Activated CD4-positive, alpha-beta T cell treated with anti-CD3 and anti-CD28 coated beads for 36 hours (primary cell): Measurements from ENCODE around the gene LAMTOR3. TPM values are rescaled to one million over a fixed set of nuclear protein-coding genes. Genes with fewer than 3 reads are reported as not detected.

ENCODE experiments used
- ATAC-seq: fragments of 200-7000 bp; cut with Tn5 transposase; one replicate; pipeline ENCODE4 v1.10.0; 2021; ENCODE audit warnings: mild to moderate bottlenecking, moderate library complexity
- CTCF ChIA-PET: fragments of 350-600 bp; sonication (Branson Sonifier 250); formaldehyde crosslinking; loops from one replicate; lab custom pipeline; 2021; ENCODE audit warnings: antibody characterized with exemption; lab: Charles Lee
- POLR2A ChIA-PET: fragments of 350-600 bp; sonication (Branson Sonifier 250); formaldehyde crosslinking; loops from one replicate; lab custom pipeline; 2021; ENCODE audit warnings: antibody characterized with exemption, inconsistent platforms; lab: Charles Lee
- DNase-seq: peaks from one replicate; pipeline ENCODE4 v3.0.0-alpha.2; 2020
- H3K27ac Mint-ChIP-seq: one replicate; pipeline ENCODE4 v1.8.0; 2021; ENCODE audit warnings: mixed read lengths
- H3K27me3 Mint-ChIP-seq: one replicate; pipeline ENCODE4 v1.8.0; 2021; ENCODE audit warnings: mixed read lengths
- H3K36me3 Mint-ChIP-seq: one replicate; pipeline ENCODE4 v1.8.0; 2021; ENCODE audit warnings: low read depth, mixed read lengths
- H3K4me1 Mint-ChIP-seq: one replicate; pipeline ENCODE4 v1.8.0; 2021; ENCODE audit warnings: mixed read lengths
- H3K4me3 Mint-ChIP-seq: one replicate; pipeline ENCODE4 v1.8.0; 2021; ENCODE audit warnings: mild to moderate bottlenecking, moderate library complexity, mixed read lengths
- H3K9me3 Mint-ChIP-seq: one replicate; pipeline ENCODE4 v1.8.0; 2021; ENCODE audit warnings: low read depth, mixed read lengths
- intact Hi-C, 2 experiments: fragments of 100-400 bp; cut with DNase I in 1 of 2; cut with micrococcal nuclease in 1 of 2; formaldehyde crosslinking; loops; one replicate each; pipeline versions ENCODE4 v1.14.2 to v1.15.1; 2022 to 2024; cut with DNase I, micrococcal nuclease
- total RNA-seq, 2 experiments: library from RNA; stranded (reverse); gene quantifications; one replicate each; pipeline ENCODE4 v1.2.3, GENCODE V29; 2021

Gene LAMTOR3
- total RNA-seq, 2 experiments from 2014 or later: 28.5 to 30.4 TPM

GRCh38 chr4:99891351-99891750 is 2.9 kb downstream of the LAMTOR3 start:
- peak overlapping the region; percentile 0 for H3K27ac Mint-ChIP-seq
- intact Hi-C loops: loop anchor here in 1 of 2 experiments (5.0 kb wide), 1 partner anchor 804 kb away; the partner anchor contains the start of gene ADH5
- H3K4me3 Mint-ChIP-seq: no peak overlapping the region
- POLR2A ChIA-PET: no interaction called here
- H3K27me3 Mint-ChIP-seq: no peaks in the 10 kb centered on the region
- DNase-seq (no peak), ATAC-seq (no peak)
- peaks cover 12% of the 10 kb centered on the region for H3K36me3 Mint-ChIP-seq
- CTCF ChIA-PET: no interaction called here
- no peaks in the 10 kb centered on the region for H3K9me3 Mint-ChIP-seq
- peaks cover 39% of the 10 kb centered on the region for H3K4me1 Mint-ChIP-seq

GRCh38 chr4:99887837-99888236 is 6.4 kb downstream of the LAMTOR3 start:
- DNase-seq: no peak
- Mint-ChIP-seq H3K36me3 (peaks cover 8% of the 10 kb centered on the region), H3K9me3 (no peaks in the 10 kb centered on the region), H3K4me1 (peaks cover 24% of the 10 kb centered on the region), H3K4me3 (no peak overlapping the region), H3K27me3 (no peaks in the 10 kb centered on the region), H3K27ac (no peak overlapping the region)
- POLR2A ChIA-PET: no interaction called here
- CTCF ChIA-PET: no interaction called here
- ATAC-seq: no peak
- intact Hi-C loops: loop anchor here in 1 of 2 experiments (5.0 kb wide), 1 partner anchor 36 kb away; no protein-coding TSS in a partner anchor

- H3K36me3 Mint-ChIP-seq: peaks cover 8% of the 10 kb centered on the region
- H3K9me3 Mint-ChIP-seq: no peaks in the 10 kb centered on the region
- no peak overlapping the region for H3K4me3 Mint-ChIP-seq
- peaks cover 14% of the 10 kb centered on the region for H3K4me1 Mint-ChIP-seq
- CTCF ChIA-PET: interaction anchor here (0.7 to 2.7 kb wide), 3 partner anchors 67 to 423 kb away, joined by 3 to 56 read pairs (median 3); no protein-coding TSS in a partner anchor
- H3K27ac Mint-ChIP-seq: no peak overlapping the region
- no peaks in the 10 kb centered on the region for H3K27me3 Mint-ChIP-seq
- DNase-seq: no peak
- ATAC-seq: no peak
- POLR2A ChIA-PET: no interaction called here
- intact Hi-C loops: loop anchor here in 1 of 2 experiments (5.0 kb wide), 1 partner anchor 34 kb away; no protein-coding TSS in a partner anchor
Observed at GRCh38 chr4:99886146-99886545, 8.1 kb downstream of the LAMTOR3 start.

GRCh38 chr4:99885687-99886086 is 8.5 kb downstream of the LAMTOR3 start:
- DNase-seq: no peak
- Mint-ChIP-seq H3K4me1 (peaks cover 10% of the 10 kb centered on the region), H3K9me3 (no peaks in the 10 kb centered on the region), H3K4me3 (no peak overlapping the region), H3K27me3 (no peaks in the 10 kb centered on the region), H3K36me3 (peaks cover 8% of the 10 kb centered on the region), H3K27ac (no peak overlapping the region)
- ChIA-PET POLR2A (no interaction called here), CTCF (interaction anchor here (0.8 to 2.7 kb wide), 9 partner anchors 30 to 423 kb away, joined by 3 to 56 read pairs (median 4); no protein-coding TSS in a partner anchor)
- intact Hi-C loops: loop anchor here (1.0 to 5.0 kb wide), 6 partner anchors 33 to 324 kb away; partner anchors contain the start of gene DAPP1 (in 1 of the 2)
- ATAC-seq: no peak

- CTCF ChIA-PET: interaction anchor here (0.6 to 2.7 kb wide), 23 partner anchors 11 to 422 kb away, joined by 3 to 56 read pairs (median 3); partner anchors contain the start of gene DAPP1
- peak; percentile 40 for DNase-seq
- Mint-ChIP-seq H3K27me3 (no peaks in the 10 kb centered on the region), H3K36me3 (peaks cover 12% of the 10 kb centered on the region), H3K9me3 (no peaks in the 10 kb centered on the region), H3K4me1 (peaks cover 10% of the 10 kb centered on the region), H3K27ac (no peak overlapping the region), H3K4me3 (no peak overlapping the region)
- intact Hi-C loops: loop anchor here (1.0 to 5.0 kb wide), 6 partner anchors 33 to 324 kb away; partner anchors contain the start of gene DAPP1 (in 1 of the 2)
- ATAC-seq: no peak
- POLR2A ChIA-PET: interaction anchor here (0.6 kb wide), 2 partner anchors 65 to 67 kb away, joined by 5 to 6 read pairs; partner anchors contain the start of gene H2AZ1
Observed at GRCh38 chr4:99885063-99885664, 9.1 kb downstream of the LAMTOR3 start.

GRCh38 chr4:99879458-99879857 is 14.8 kb downstream of the LAMTOR3 start:
- DNase-seq (no peak), ATAC-seq (no peak)
- H3K9me3 Mint-ChIP-seq: no peaks in the 10 kb centered on the region
- CTCF ChIA-PET: interaction anchor here (1.1 kb wide), 1 partner anchor 71 kb away, joined by 4 read pairs; no protein-coding TSS in a partner anchor
- no peaks in the 10 kb centered on the region for H3K27me3 Mint-ChIP-seq
- no peak overlapping the region for H3K4me3 Mint-ChIP-seq
- H3K4me1 Mint-ChIP-seq: peaks cover 3% of the 10 kb centered on the region
- no peak overlapping the region for H3K27ac Mint-ChIP-seq
- peaks cover 11% of the 10 kb centered on the region for H3K36me3 Mint-ChIP-seq
- intact Hi-C loops: no loop called here
- POLR2A ChIA-PET: no interaction called here

GRCh38 chr4:99878604-99879003 is 15.6 kb downstream of the LAMTOR3 start:
- no peak overlapping the region for H3K27ac Mint-ChIP-seq
- DNase-seq (no peak), ATAC-seq (no peak)
- no peaks in the 10 kb centered on the region for H3K27me3 Mint-ChIP-seq
- H3K9me3 Mint-ChIP-seq: no peaks in the 10 kb centered on the region
- ChIA-PET POLR2A (no interaction called here), CTCF (no interaction called here)
- H3K4me1 Mint-ChIP-seq: peaks cover 3% of the 10 kb centered on the region
- H3K36me3 Mint-ChIP-seq: peaks cover 14% of the 10 kb centered on the region
- no peak overlapping the region for H3K4me3 Mint-ChIP-seq
- intact Hi-C loops: no loop called here

- no peak overlapping the region for H3K4me3 Mint-ChIP-seq
- ChIA-PET CTCF (no interaction called here), POLR2A (no interaction called here)
- H3K27me3 Mint-ChIP-seq: no peaks in the 10 kb centered on the region
- peaks cover 13% of the 10 kb centered on the region for H3K36me3 Mint-ChIP-seq
- H3K9me3 Mint-ChIP-seq: no peaks in the 10 kb centered on the region
- DNase-seq (no peak), ATAC-seq (no peak)
- intact Hi-C loops: no loop called here
- peak overlapping the region; percentile 5 for H3K27ac Mint-ChIP-seq
- peaks cover 7% of the 10 kb centered on the region for H3K4me1 Mint-ChIP-seq
Observed at GRCh38 chr4:99876946-99877345, 17.3 kb downstream of the LAMTOR3 start.

- H3K27ac Mint-ChIP-seq: no peak overlapping the region
Observed at GRCh38 chr4:99875071-99875470, 19.2 kb downstream of the LAMTOR3 start.

GRCh38 chr4:99872570-99872969 is 21.7 kb downstream of the LAMTOR3 start:
- ChIA-PET CTCF (no interaction called here), POLR2A (no interaction called here)
- DNase-seq (no peak), ATAC-seq (no peak)
- no peaks in the 10 kb centered on the region for H3K9me3 Mint-ChIP-seq
- H3K27ac Mint-ChIP-seq: no peak overlapping the region
- intact Hi-C loops: no loop called here
- peaks cover 15% of the 10 kb centered on the region for H3K36me3 Mint-ChIP-seq
- H3K4me3 Mint-ChIP-seq: no peak overlapping the region
- no peaks in the 10 kb centered on the region for H3K27me3 Mint-ChIP-seq
- peaks cover 15% of the 10 kb centered on the region for H3K4me1 Mint-ChIP-seq

More at GRCh38 chr4:99875071-99875470, 19.2 kb downstream of the LAMTOR3 start:
- Mint-ChIP-seq H3K9me3 (no peaks in the 10 kb centered on the region), H3K4me1 (peaks cover 7% of the 10 kb centered on the region), H3K4me3 (no peak overlapping the region), H3K27me3 (no peaks in the 10 kb centered on the region), H3K36me3 (peaks cover 11% of the 10 kb centered on the region)
- no peak for ATAC-seq
- CTCF ChIA-PET: interaction anchor here (1.2 kb wide), 1 partner anchor 22 kb away, joined by 3 read pairs; no protein-coding TSS in a partner anchor
- DNase-seq: no peak
- POLR2A ChIA-PET: no interaction called here
- intact Hi-C loops: no loop called here

- peak; percentile 49 for DNase-seq
- peak overlapping the region; percentile 72 for H3K27ac Mint-ChIP-seq
- POLR2A ChIA-PET: no interaction called here
- H3K36me3 Mint-ChIP-seq: peaks cover 30% of the 10 kb centered on the region
- CTCF ChIA-PET: interaction anchor here (1.0 kb wide), 1 partner anchor 304 kb away, joined by 4 read pairs; the partner anchor contains the start of gene TRMT10A
- intact Hi-C loops: loop anchor here (1.0 to 2.0 kb wide), 3 partner anchors 16 to 21 kb away; no protein-coding TSS in a partner anchor
- peaks cover 12% of the 10 kb centered on the region for H3K4me1 Mint-ChIP-seq
- H3K4me3 Mint-ChIP-seq: no peak overlapping the region
- no peaks in the 10 kb centered on the region for H3K27me3 Mint-ChIP-seq
- ATAC-seq: peak; percentile 95
- H3K9me3 Mint-ChIP-seq: no peaks in the 10 kb centered on the region
Observed at GRCh38 chr4:99868126-99868596, 26.1 kb downstream of the LAMTOR3 start.
